Endothelial cell of umbilical vein (primary cell): ENCODE measurements around the gene LYRM2. TPM values are rescaled to one million over a fixed set of nuclear protein-coding genes. Genes with fewer than 3 reads are reported as not detected.

Experiments
- BruUV-seq: library from RNA; stranded (reverse); fragments of 400-500 nt; replicated peaks from 2 replicates; lab custom pipeline; 2021; lab: Mats Ljungman, UMichigan
- CTCF ChIA-PET: fragments of 300-600, 350-600 bp; sonication (Branson Sonifier 250); formaldehyde crosslinking; loops from one replicate; lab custom pipeline; 2021; ENCODE audit warnings: antibody characterized with exemption, inconsistent platforms; lab: Charles Lee
- POLR2A ChIA-PET: fragments of 300-600, 350-600 bp; sonication (Branson Sonifier 250); formaldehyde crosslinking; loops from one replicate; lab custom pipeline; 2021; ENCODE audit warnings: antibody characterized with exemption, inconsistent platforms; lab: Charles Lee
- DNase-seq: peaks from one replicate; pipeline ENCODE4 v3.0.0-alpha.2; 2011; ENCODE audit warnings: low read depth, low spot score
- FAIRE-seq: peaks from 2 replicates; lab custom pipeline; 2011; peaks lifted over from hg19 to GRCh38; lab: Jason Lieb, UNC
- H2AFZ ChIP-seq: 2 replicates; pipeline ENCODE4 v1.6.0; 2012; ENCODE audit warnings: low read depth, low read length, control low read depth, inconsistent platforms
- H3K27ac ChIP-seq: 2 replicates; pipeline ENCODE4 v1.5.1; 2011; ENCODE audit warnings: low read depth, mild to moderate bottlenecking, control low read depth, low read length, moderate library complexity; ENCODE audit not compliant: insufficient read depth
- H3K27me3 ChIP-seq, 2 experiments: 2 replicates each; pipeline versions ENCODE4 v1.6.0 to v1.6.1; 2011; ENCODE audit warnings: low read length in 2 of 2, mixed read lengths in 1 of 2; ENCODE audit not compliant: control insufficient read depth in 2 of 2, insufficient read depth in 2 of 2
- H3K36me3 ChIP-seq, 2 experiments: 2 replicates in 1 of 2; 3 replicates in 1 of 2; pipeline ENCODE4 v1.5.1; 2011; ENCODE audit warnings: low read length in 2 of 2, mild to moderate bottlenecking in 1 of 2, moderate library complexity in 1 of 2; ENCODE audit not compliant: control insufficient read depth in 2 of 2, insufficient read depth in 2 of 2; ENCODE audit errors: extremely low read depth in 1 of 2
- H3K4me1 ChIP-seq: 3 replicates; pipeline ENCODE4 v1.5.1; 2011; ENCODE audit warnings: mild to moderate bottlenecking, low read length; ENCODE audit not compliant: control insufficient read depth, insufficient read depth; ENCODE audit errors: extremely low read depth
- H3K4me2 ChIP-seq: 2 replicates; pipeline ENCODE4 v1.6.1; 2011; ENCODE audit warnings: low read length, control low read depth, mixed read lengths; ENCODE audit not compliant: insufficient read depth
- H3K4me3 ChIP-seq, 3 experiments: fragments of 200-600 bp in 1 of 3; sonication (generic), shearing (Covaris generic) in 1 of 3; replicated peaks in 1 of 3; 2 replicates each; pipeline ENCODE4 v1.5.1; 2011 to 2016; ENCODE audit warnings: control low read depth in 3 of 3, low read length in 3 of 3, mild to moderate bottlenecking in 2 of 3, inconsistent platforms in 1 of 3, low read depth in 1 of 3, moderate library complexity in 1 of 3; ENCODE audit not compliant: insufficient read depth in 1 of 3
- H3K79me2 ChIP-seq: 2 replicates; pipeline ENCODE4 v1.6.0; 2012; ENCODE audit warnings: low read length, inconsistent platforms; ENCODE audit not compliant: control insufficient read depth, insufficient read depth
- H3K9ac ChIP-seq: replicated peaks from 2 replicates; pipeline ENCODE3; 2011; ENCODE audit warnings: low read length, control low read depth; ENCODE audit not compliant: insufficient read depth; ENCODE audit errors: extremely low read depth
- H3K9me1 ChIP-seq: replicated peaks from 3 replicates; pipeline ENCODE4 v1.6.0; 2011; ENCODE audit warnings: mild to moderate bottlenecking, low read length; ENCODE audit not compliant: control insufficient read depth, insufficient read depth; ENCODE audit errors: extremely low read depth
- H3K9me3 ChIP-seq: replicated peaks from 2 replicates; pipeline ENCODE4 v1.5.1; 2012; ENCODE audit warnings: low read length, inconsistent platforms; ENCODE audit not compliant: control insufficient read depth, insufficient read depth
- H4K20me1 ChIP-seq: replicated peaks from 2 replicates; pipeline ENCODE3; 2011; ENCODE audit warnings: mild to moderate bottlenecking, low read length; ENCODE audit not compliant: control insufficient read depth, insufficient read depth; ENCODE audit errors: extremely low read depth
- EZH2 ChIP-seq: IDR thresholded peaks from 2 replicates; pipeline ENCODE4 v1.6.1; 2012; ENCODE audit warnings: borderline replicate concordance, low read depth, mild to moderate bottlenecking, moderate library complexity, low read length, inconsistent platforms; ENCODE audit not compliant: severe bottlenecking
- FOS ChIP-seq: IDR thresholded peaks from 2 replicates; pipeline ENCODE4 v1.6.1; 2011; ENCODE audit warnings: mild to moderate bottlenecking, low read length, moderate library complexity, borderline replicate concordance; ENCODE audit not compliant: insufficient read depth
- GATA2 ChIP-seq: IDR thresholded peaks from 2 replicates; pipeline ENCODE4 v1.7.0; 2011; ENCODE audit warnings: low read depth, mild to moderate bottlenecking, moderate library complexity, mixed read lengths, low read length; ENCODE audit not compliant: insufficient read length, insufficient read depth
- JUN ChIP-seq: IDR thresholded peaks from 2 replicates; pipeline ENCODE4 v1.6.1; 2011; ENCODE audit warnings: borderline replicate concordance, low read depth; ENCODE audit not compliant: insufficient read length, insufficient read depth
- MYC ChIP-seq: IDR thresholded peaks from one replicate; pipeline ENCODE4 v1.6.1; 2011; ENCODE audit warnings: mild to moderate bottlenecking, low read depth, low read length
- POLR2A ChIP-seq: IDR thresholded peaks from 2 replicates; pipeline ENCODE4 v1.6.1; 2012; ENCODE audit warnings: low read depth, mild to moderate bottlenecking, control low read depth, low read length
- POLR2AphosphoS5 ChIP-seq: IDR thresholded peaks from 2 replicates; pipeline ENCODE4 v1.6.1; 2012; ENCODE audit warnings: low read depth, mild to moderate bottlenecking, control low read depth, low read length, moderate library complexity; ENCODE audit not compliant: insufficient read depth
- dilution Hi-C: fragments of 300-500 bp; cut with MboI; formaldehyde crosslinking; loops from one replicate; pipeline ENCODE4 v1.15.0; 2019; ENCODE audit warnings: low sequenced_read_pairs; ENCODE audit not compliant: extremely low pct_ligation_motif_present
- intact Hi-C: fragments of 100-400 bp; cut with micrococcal nuclease; formaldehyde crosslinking; loops from one replicate; pipeline ENCODE4 v1.10.0; 2022
- polyA plus RNA-seq, 4 experiments: library from polyadenylated mRNA; depleted of rRNA in 3 of 4; stranded (reverse) in 3 of 4; unstranded in 1 of 4; fragments of >200 nt; gene quantifications; 2 replicates each; pipeline versions ENCODE4 v1.2.1 to v1.2.3, GENCODE V29; 2011 to 2012; ENCODE audit warnings: missing spikeins in 1 of 4
- total RNA-seq: library from RNA; stranded (reverse); gene quantifications from 2 replicates; pipeline ENCODE4 v1.2.3, GENCODE V29; 2021
- TF ChIP-seq, protein P1 (sequence below): IDR thresholded peaks from 2 replicates; pipeline ENCODE4 v1.6.1; 2011; ENCODE audit not compliant: insufficient read depth, insufficient read length
- TF ChIP-seq, protein P2 (sequence below), 2 donors: IDR thresholded peaks; 1 replicate in 1 of 2; 2 replicates in 1 of 2; pipeline ENCODE4 v1.5.1; 2011; ENCODE audit warnings: low read length in 2 of 2, mild to moderate bottlenecking in 2 of 2, moderate library complexity in 2 of 2, control low read depth in 1 of 2, inconsistent platforms in 1 of 2, low read depth in 1 of 2; ENCODE audit not compliant: insufficient read depth in 1 of 2; ENCODE audit errors: extremely low read depth in 1 of 2

The LYRM2 gene
- total and polyA plus RNA-seq, 2 donors (not counting 3 experiments of a cell fraction or from before 2014, with no cell fraction given): 11.8 to 41.9 TPM

DNA sequence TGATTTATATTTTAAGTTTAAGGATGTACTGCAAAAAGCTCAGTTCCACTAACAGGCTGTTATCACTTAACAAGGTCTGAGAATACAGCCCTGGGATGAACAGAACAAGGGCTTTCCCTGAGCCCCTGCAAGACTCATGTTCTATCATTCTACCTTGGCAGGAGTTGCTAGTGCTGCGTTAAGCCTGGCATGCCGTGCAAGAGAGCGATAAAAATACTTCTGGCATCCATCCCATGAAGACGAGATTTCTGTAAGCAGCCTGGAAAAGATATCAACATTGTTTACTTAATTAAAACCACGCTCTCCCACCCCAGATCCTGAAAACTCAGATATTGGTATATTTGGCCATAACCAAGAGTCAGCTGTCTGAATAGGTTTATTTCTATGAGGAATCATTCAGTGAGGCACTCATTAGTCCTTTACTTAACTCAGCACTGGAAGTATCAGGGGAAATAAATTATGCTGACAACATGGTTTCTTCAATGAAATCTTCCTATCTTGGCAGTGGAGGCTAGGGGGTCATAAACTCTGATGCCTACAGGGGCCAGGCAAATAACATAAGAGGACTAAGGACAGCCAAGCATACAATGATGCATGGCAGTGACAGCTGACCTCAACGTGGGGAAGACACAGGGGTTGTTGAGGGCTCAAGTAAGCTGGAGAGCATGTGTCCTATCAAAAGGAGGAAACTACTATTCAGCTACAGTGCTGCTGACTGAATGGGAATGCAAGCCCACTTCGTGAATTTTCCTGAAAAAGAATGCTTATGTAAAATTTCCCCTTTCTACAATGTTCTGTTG, 37.6 kb upstream of the LYRM2 start:
- DNase-seq (no peak), FAIRE-seq (peak; percentile 8)
- Histone ChIP-seq H3K27me3 (no peaks in the 10 kb centered on the region), H2AFZ (no peak overlapping the region), H3K79me2 (no peaks in the 10 kb centered on the region), H4K20me1 (no peaks in the 10 kb centered on the region), H3K4me1 (no peaks in the 10 kb centered on the region), H3K4me2 (no peak overlapping the region), H3K9me1 (no peaks in the 10 kb centered on the region), H3K27ac (no peak overlapping the region), H3K9ac (no peak overlapping the region), H3K9me3 (no peaks in the 10 kb centered on the region), H3K4me3 (no peak overlapping the region), H3K36me3 (peaks cover 25 to 34% of the 10 kb centered on the region in 2 experiments)
- dilution Hi-C loops (no loop called here), intact Hi-C loops (no loop called here)
- BruUV-seq: no TSS peak
- POLR2A ChIA-PET: interaction anchor here (0.6 kb wide), 1 partner anchor 50 kb away, joined by 3 read pairs; no protein-coding TSS in a partner anchor
- TF ChIP-seq, protein P1, sequence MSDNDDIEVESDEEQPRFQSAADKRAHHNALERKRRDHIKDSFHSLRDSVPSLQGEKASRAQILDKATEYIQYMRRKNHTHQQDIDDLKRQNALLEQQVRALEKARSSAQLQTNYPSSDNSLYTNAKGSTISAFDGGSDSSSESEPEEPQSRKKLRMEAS: no peak
- no peak for TF ChIP-seq POLR2A
- no peak for TF ChIP-seq JUN
- TF ChIP-seq FOS: no peak
- no peak for TF ChIP-seq GATA2
- TF ChIP-seq, protein P2, sequence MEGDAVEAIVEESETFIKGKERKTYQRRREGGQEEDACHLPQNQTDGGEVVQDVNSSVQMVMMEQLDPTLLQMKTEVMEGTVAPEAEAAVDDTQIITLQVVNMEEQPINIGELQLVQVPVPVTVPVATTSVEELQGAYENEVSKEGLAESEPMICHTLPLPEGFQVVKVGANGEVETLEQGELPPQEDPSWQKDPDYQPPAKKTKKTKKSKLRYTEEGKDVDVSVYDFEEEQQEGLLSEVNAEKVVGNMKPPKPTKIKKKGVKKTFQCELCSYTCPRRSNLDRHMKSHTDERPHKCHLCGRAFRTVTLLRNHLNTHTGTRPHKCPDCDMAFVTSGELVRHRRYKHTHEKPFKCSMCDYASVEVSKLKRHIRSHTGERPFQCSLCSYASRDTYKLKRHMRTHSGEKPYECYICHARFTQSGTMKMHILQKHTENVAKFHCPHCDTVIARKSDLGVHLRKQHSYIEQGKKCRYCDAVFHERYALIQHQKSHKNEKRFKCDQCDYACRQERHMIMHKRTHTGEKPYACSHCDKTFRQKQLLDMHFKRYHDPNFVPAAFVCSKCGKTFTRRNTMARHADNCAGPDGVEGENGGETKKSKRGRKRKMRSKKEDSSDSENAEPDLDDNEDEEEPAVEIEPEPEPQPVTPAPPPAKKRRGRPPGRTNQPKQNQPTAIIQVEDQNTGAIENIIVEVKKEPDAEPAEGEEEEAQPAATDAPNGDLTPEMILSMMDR (IDR thresholded peaks at IDR 0.05; ENCODE audit: extremely low read depth in 1 of 2, insufficient read depth in 1 of 2, low read depth in 1 of 2, low read length in 2 of 2): no peak
- TF ChIP-seq EZH2: no peak
- no peak for TF ChIP-seq MYC
- no peak for TF ChIP-seq POLR2AphosphoS5
- CTCF ChIA-PET: no interaction called here
